ENCODE results near the gene TIMM13. TPM values are rescaled to one million over a fixed set of nuclear protein-coding genes. Genes with fewer than 3 reads are reported as not detected.
A peak's percentile ranks its signal among the peaks of the same experiment; 100 is the strongest.
"Not testable (repeated sequence)": the region's sequence is repeated elsewhere in the genome, so short reads cannot be mapped to it uniquely, and the experiment has no call there.

TIMM13 gene
- 10 to 100 TPM; 69.0 to 72.0 TPM for total RNA-seq

- H3K27me3 Mint-ChIP-seq: no peaks in the 10 kb centered on the region
- peaks cover 15% of the 10 kb centered on the region for H3K4me1 Mint-ChIP-seq (ENCODE audit: low read depth)
- POLR2A ChIA-PET: interaction anchor here (0.6 to 2.1 kb wide), 7 partner anchors 10 to 410 kb away, joined by 3 to 13 read pairs (median 4); partner anchors contain the start of genes GADD45B and LMNB2
- H3K4me3 Mint-ChIP-seq: peak within 1 kb of the TSS; percentile 90
- DNase-seq: peak; percentile 97
- H3K9me3 Mint-ChIP-seq: no peaks in the 10 kb centered on the region
- CTCF ChIA-PET: interaction anchor here (0.6 to 2.2 kb wide), 6 partner anchors 39 to 221 kb away, joined by 3 to 12 read pairs (median 3); no protein-coding TSS in a partner anchor
- peaks cover 22% of the 10 kb centered on the region for H3K36me3 Mint-ChIP-seq
- H3K27ac Mint-ChIP-seq: peak within 1 kb of the TSS; percentile 97
- intact Hi-C loops (cut with micrococcal nuclease): loop anchor here (1.0 to 5.0 kb wide), 3 partner anchors 35 to 358 kb away; partner anchors contain the start of genes PLEKHJ1, SF3A2 and THOP1
These were observed at the start of gene TIMM13 for GRCh38 chr19:2427429-2428320. Gene TIMM13 (minus strand): TSS chr19:2427586. CDS start chr19:2427533, 53 bp downstream.

GRCh38 chr19:2476451-2477140, 49.2 kb upstream of the TIMM13 start:
- peaks cover 3% of the 10 kb centered on the region for H3K9me3 Mint-ChIP-seq
- POLR2A ChIA-PET: interaction anchor here (0.7 to 4.7 kb wide), 29 partner anchors 11 to 559 kb away, joined by 3 to 123 read pairs (median 6); partner anchors contain the start of genes LMNB2, SGTA and TIMM13
- H3K36me3 Mint-ChIP-seq: peaks cover 28% of the 10 kb centered on the region

GRCh38 chr19:2475702-2476450, 48.5 kb upstream of the TIMM13 start, which contains the start of gene GADD45B:
Gene GADD45B (plus strand): TSS chr19:2476127. CDS start chr19:2476359, 232 bp downstream.
- Mint-ChIP-seq H3K9me3 (no peaks in the 10 kb centered on the region), H3K36me3 (peaks cover 28% of the 10 kb centered on the region), H3K27me3 (peaks cover 3% of the 10 kb centered on the region), H3K4me1 (ENCODE audit: low read depth) (peaks cover 18% of the 10 kb centered on the region), H3K4me3 (peak within 1 kb of the TSS; percentile 93), H3K27ac (peak within 1 kb of the TSS; percentile 91)
- peak; percentile 98 for DNase-seq
- intact Hi-C loops (cut with micrococcal nuclease): loop anchor here (1.0 to 2.0 kb wide), 6 partner anchors 27 to 161 kb away; no protein-coding TSS in a partner anchor
- ChIA-PET CTCF (interaction anchor here (0.6 to 6.2 kb wide), 13 partner anchors 14 to 173 kb away, joined by 3 to 174 read pairs (median 9); partner anchors contain the start of gene LMNB2), POLR2A (interaction anchor here (0.6 to 4.7 kb wide), 35 partner anchors 10 to 1286 kb away, joined by 3 to 123 read pairs (median 5); partner anchors contain the start of genes APBA3, LMNB2, MRPL54 and SGTA)

More at GRCh38 chr19:2476451-2477140, 49.2 kb upstream of the TIMM13 start:
- intact Hi-C loops (cut with micrococcal nuclease): loop anchor here (1.0 to 2.0 kb wide), 3 partner anchors 26 to 161 kb away; no protein-coding TSS in a partner anchor
- Mint-ChIP-seq H3K27ac (peak overlapping the region; percentile 91), H3K4me1 (ENCODE audit: low read depth) (peaks cover 18% of the 10 kb centered on the region), H3K27me3 (peaks cover 3% of the 10 kb centered on the region), H3K4me3 (peak overlapping the region; percentile 93)
- DNase-seq: peak; percentile 85
- CTCF ChIA-PET: interaction anchor here (0.9 to 6.2 kb wide), 12 partner anchors 20 to 172 kb away, joined by 3 to 174 read pairs (median 9); partner anchors contain the start of gene LMNB2

- Mint-ChIP-seq H3K9me3 (no peaks in the 10 kb centered on the region), H3K4me1 (ENCODE audit: low read depth) (peaks cover 18% of the 10 kb centered on the region), H3K36me3 (peaks cover 28% of the 10 kb centered on the region), H3K27me3 (peaks cover 3% of the 10 kb centered on the region), H3K27ac (peak overlapping the region; percentile 79), H3K4me3 (peak overlapping the region; percentile 70)
- ChIA-PET CTCF (interaction anchor here (0.6 to 6.2 kb wide), 11 partner anchors 13 to 162 kb away, joined by 3 to 174 read pairs (median 9); no protein-coding TSS in a partner anchor), POLR2A (interaction anchor here (0.6 to 4.7 kb wide), 26 partner anchors 10 to 1287 kb away, joined by 3 to 123 read pairs (median 5); partner anchors contain the start of genes APBA3, MRPL54 and TIMM13)
- peak; percentile 84 for DNase-seq
- intact Hi-C loops (cut with micrococcal nuclease): loop anchor here (1.0 kb wide), 3 partner anchors 104 to 133 kb away; no protein-coding TSS in a partner anchor
These were observed 47.8 kb upstream of the TIMM13 start for GRCh38 chr19:2475018-2475701.

GRCh38 chr19:2474232-2475017, 47.0 kb upstream of the TIMM13 start:
- POLR2A ChIA-PET: interaction anchor here (0.8 to 4.7 kb wide), 5 partner anchors 9 to 144 kb away, joined by 3 to 123 read pairs (median 10); no protein-coding TSS in a partner anchor
- peaks cover 28% of the 10 kb centered on the region for H3K36me3 Mint-ChIP-seq
- no peaks in the 10 kb centered on the region for H3K9me3 Mint-ChIP-seq
- peaks cover 3% of the 10 kb centered on the region for H3K27me3 Mint-ChIP-seq
- H3K4me1 Mint-ChIP-seq (ENCODE audit: low read depth): peaks cover 16% of the 10 kb centered on the region
- H3K4me3 Mint-ChIP-seq: peak overlapping the region; percentile 70
- intact Hi-C loops (cut with micrococcal nuclease): loop anchor here (1.0 kb wide), 3 partner anchors 105 to 134 kb away; no protein-coding TSS in a partner anchor
- peak; percentile 94 for DNase-seq
- CTCF ChIA-PET: interaction anchor here (0.7 to 6.2 kb wide), 11 partner anchors 22 to 163 kb away, joined by 3 to 174 read pairs (median 6); no protein-coding TSS in a partner anchor
- H3K27ac Mint-ChIP-seq: peak overlapping the region; percentile 69

GRCh38 chr19:2469915-2470200, 42.5 kb upstream of the TIMM13 start:
- H3K27me3 Mint-ChIP-seq; H3K36me3 Mint-ChIP-seq; intact Hi-C loops (cut with micrococcal nuclease); DNase-seq; H3K9me3 Mint-ChIP-seq: not testable (repeated sequence)
- H3K4me1 Mint-ChIP-seq (ENCODE audit: low read depth): peaks cover 11% of the 10 kb centered on the region
- ChIA-PET CTCF (interaction anchor here (0.6 to 3.3 kb wide), 7 partner anchors 8 to 277 kb away, joined by 3 to 14 read pairs (median 6); no protein-coding TSS in a partner anchor), POLR2A (interaction anchor here (1.2 kb wide), 1 partner anchor 141 kb away, joined by 3 read pairs; no protein-coding TSS in a partner anchor)
- peak overlapping the region; percentile 26 for H3K4me3 Mint-ChIP-seq
- peak overlapping the region; percentile 57 for H3K27ac Mint-ChIP-seq

- Mint-ChIP-seq H3K27ac (peak overlapping the region; percentile 57), H3K4me3 (peak overlapping the region; percentile 26), H3K9me3 (no peaks in the 10 kb centered on the region), H3K4me1 (ENCODE audit: low read depth) (peaks cover 11% of the 10 kb centered on the region), H3K36me3 (no peaks in the 10 kb centered on the region), H3K27me3 (peaks cover 1% of the 10 kb centered on the region)
- intact Hi-C loops (cut with micrococcal nuclease): no loop called here
- POLR2A ChIA-PET: interaction anchor here (1.2 kb wide), 1 partner anchor 142 kb away, joined by 3 read pairs; no protein-coding TSS in a partner anchor
- peak; percentile 76 for DNase-seq
- CTCF ChIA-PET: interaction anchor here (0.6 to 3.3 kb wide), 8 partner anchors 9 to 277 kb away, joined by 3 to 14 read pairs (median 5); no protein-coding TSS in a partner anchor
These were observed 41.9 kb upstream of the TIMM13 start for GRCh38 chr19:2469102-2469914.

GRCh38 chr19:2468596-2468995, 41.2 kb upstream of the TIMM13 start:
- H3K27ac Mint-ChIP-seq: no peak overlapping the region
- H3K4me3 Mint-ChIP-seq: no peak overlapping the region
- peaks cover 11% of the 10 kb centered on the region for H3K4me1 Mint-ChIP-seq (ENCODE audit: low read depth)
- H3K27me3 Mint-ChIP-seq: peaks cover 1% of the 10 kb centered on the region
- H3K9me3 Mint-ChIP-seq: no peaks in the 10 kb centered on the region
- H3K36me3 Mint-ChIP-seq: no peaks in the 10 kb centered on the region
- DNase-seq: no peak
- CTCF ChIA-PET: interaction anchor here (1.3 to 3.3 kb wide), 3 partner anchors 141 to 146 kb away, joined by 3 to 13 read pairs (median 9); no protein-coding TSS in a partner anchor
- POLR2A ChIA-PET: no interaction called here
- intact Hi-C loops (cut with micrococcal nuclease): no loop called here

GRCh38 chr19:2464389-2464788, 37.0 kb upstream of the TIMM13 start:
- H3K27ac Mint-ChIP-seq: no peak overlapping the region
- no peak overlapping the region for H3K4me3 Mint-ChIP-seq
- H3K36me3 Mint-ChIP-seq: no peaks in the 10 kb centered on the region
- POLR2A ChIA-PET: no interaction called here
- DNase-seq: no peak
- intact Hi-C loops (cut with micrococcal nuclease): loop anchor here (5.0 kb wide), 1 partner anchor 37 kb away; the partner anchor contains the start of gene TIMM13
- no peaks in the 10 kb centered on the region for H3K9me3 Mint-ChIP-seq
- CTCF ChIA-PET: interaction anchor here (1.7 kb wide), 1 partner anchor 149 kb away, joined by 5 read pairs; no protein-coding TSS in a partner anchor
- no peaks in the 10 kb centered on the region for H3K27me3 Mint-ChIP-seq
- H3K4me1 Mint-ChIP-seq (ENCODE audit: low read depth): peaks cover 9% of the 10 kb centered on the region
